HEK293 (cell line): ENCODE results near the gene AQP5.

Source experiments
- CTCF ChIA-PET: fragments of 350-600 bp; formaldehyde crosslinking; extraction: SDS; loops from one replicate; lab custom pipeline; 2021; ENCODE audit warnings: antibody characterized with exemption; lab: Yijun Ruan, JAX
- POLR2A ChIA-PET: fragments of 300-600 bp; formaldehyde crosslinking; extraction: SDS; loops from one replicate; lab custom pipeline; 2020; ENCODE audit warnings: antibody characterized with exemption, inconsistent platforms; lab: Yijun Ruan, JAX
- H3K27ac ChIP-seq: fragments of 200-500 bp; sonication (Bioruptor generic); 2 replicates; pipeline ENCODE4 v1.5.1; 2014; ENCODE audit warnings: low read depth, low read length, control low read depth, inconsistent platforms; ENCODE audit errors: extremely low read depth
- H3K36me3 ChIP-seq, 2 experiments: fragments of 200-500 bp in 1 of 2; sonication (Bioruptor generic) in 1 of 2; 1 replicate in 1 of 2; 2 replicates in 1 of 2; pipeline ENCODE4 v1.5.1; 2014 to 2017; ENCODE audit warnings: inconsistent platforms in 2 of 2, low read length in 2 of 2; ENCODE audit not compliant: control insufficient read depth in 2 of 2, insufficient read depth in 1 of 2
- H3K4me1 ChIP-seq: fragments of 200-500 bp; sonication (Bioruptor generic); 2 replicates; pipeline ENCODE4 v1.5.1; 2014; ENCODE audit warnings: mild to moderate bottlenecking, low read length, inconsistent platforms; ENCODE audit not compliant: control insufficient read depth, insufficient read depth
- H3K4me3 ChIP-seq: 2 replicates; pipeline ENCODE4 v1.5.1; 2011; ENCODE audit warnings: low read depth, mild to moderate bottlenecking, control low read depth, low read length, moderate library complexity
- H3K9me3 ChIP-seq: fragments of 200-500 bp; sonication (Bioruptor generic); 2 replicates; pipeline ENCODE4 v1.5.1; 2014; ENCODE audit warnings: low read depth, low read length, inconsistent platforms; ENCODE audit not compliant: control insufficient read depth, insufficient read depth
- FEZF1 ChIP-seq: fragments of 450-650 bp; formaldehyde crosslinking; IDR thresholded peaks from 2 replicates; pipeline ENCODE4 v1.5.1; 2016; ENCODE audit warnings: missing biosample characterization, missing genetic modification characterization
- HOXA7 ChIP-seq: sonication (generic); formaldehyde crosslinking; IDR thresholded peaks from 2 replicates; pipeline ENCODE4 v1.8.1; 2022; ENCODE audit warnings: missing genetic modification reagents, borderline replicate concordance
- HOXC10 ChIP-seq: sonication (generic); formaldehyde crosslinking; IDR thresholded peaks from 2 replicates; pipeline ENCODE4 v1.8.1; 2023; ENCODE audit warnings: mild to moderate bottlenecking, missing genetic modification reagents
- IKZF3 ChIP-seq: fragments of 450-650 bp; IDR thresholded peaks from 2 replicates; pipeline ENCODE4 v1.5.0; 2018; ENCODE audit warnings: missing biosample characterization, mild to moderate bottlenecking, missing genetic modification characterization, moderate library complexity
- KLF9 ChIP-seq: fragments of 450-650 bp; formaldehyde crosslinking; IDR thresholded peaks from 2 replicates; pipeline ENCODE4 v1.5.1; 2016; ENCODE audit warnings: missing biosample characterization, missing genetic modification characterization, low read depth
- MEIS1 ChIP-seq: sonication (generic); formaldehyde crosslinking; IDR thresholded peaks from 2 replicates; pipeline ENCODE4 v1.8.1; 2022; ENCODE audit warnings: missing genetic modification reagents, mild to moderate bottlenecking, borderline replicate concordance
- ZFHX2 ChIP-seq: fragments of 450-650 bp; formaldehyde crosslinking; conservative IDR thresholded peaks from 2 replicates; pipeline ENCODE4 v1.5.1; 2016; ENCODE audit warnings: missing biosample characterization, missing genetic modification characterization
- ZFP3 ChIP-seq: fragments of 450-650 bp; formaldehyde crosslinking; IDR thresholded peaks from 2 replicates; pipeline ENCODE4 v1.5.1; 2016; ENCODE audit warnings: low read depth, missing biosample characterization, missing genetic modification characterization
- ZIC2 ChIP-seq: fragments of 450-650 bp; formaldehyde crosslinking; IDR thresholded peaks from 2 replicates; pipeline ENCODE4 v1.5.1; 2016; ENCODE audit warnings: missing biosample characterization, missing genetic modification characterization
- ZNF146 ChIP-seq: fragments of 450-650 bp; formaldehyde crosslinking; IDR thresholded peaks from 2 replicates; pipeline ENCODE4 v1.5.1; 2016; ENCODE audit warnings: missing biosample characterization, missing genetic modification characterization
- ZNF16 ChIP-seq: fragments of 450-650 bp; formaldehyde crosslinking; IDR thresholded peaks from 2 replicates; pipeline ENCODE4 v1.5.1; 2016; ENCODE audit warnings: low read depth, missing biosample characterization, missing genetic modification characterization
- ZNF239 ChIP-seq: fragments of 450-650 bp; formaldehyde crosslinking; IDR thresholded peaks from 2 replicates; pipeline ENCODE4 v1.5.1; 2016; ENCODE audit warnings: missing biosample characterization, missing genetic modification characterization
- ZNF354C ChIP-seq: fragments of 450-650 bp; formaldehyde crosslinking; IDR thresholded peaks from 2 replicates; pipeline ENCODE4 v1.5.1; 2016; ENCODE audit warnings: missing biosample characterization, missing genetic modification characterization, low read depth, borderline replicate concordance
- ZNF48 ChIP-seq: fragments of 450-650 bp; formaldehyde crosslinking; IDR thresholded peaks from 2 replicates; pipeline ENCODE4 v1.5.1; 2016; ENCODE audit warnings: missing biosample characterization, missing genetic modification characterization
- ZNF701 ChIP-seq: fragments of 450-650 bp; formaldehyde crosslinking; IDR thresholded peaks from 2 replicates; pipeline ENCODE4 v1.5.1; 2016; ENCODE audit warnings: missing biosample characterization, missing genetic modification characterization
- ZSCAN23 ChIP-seq: fragments of 450-650 bp; formaldehyde crosslinking; IDR thresholded peaks from 2 replicates; pipeline ENCODE4 v1.5.1; 2016; ENCODE audit warnings: missing biosample characterization, missing genetic modification characterization
- TF ChIP-seq, protein P1 (sequence below): fragments of 450-650 bp; formaldehyde crosslinking; IDR thresholded peaks from 2 replicates; pipeline ENCODE4 v1.5.1; 2016; ENCODE audit warnings: missing biosample characterization, missing genetic modification characterization
- TF ChIP-seq, protein P2 (sequence below): fragments of 450-650 bp; formaldehyde crosslinking; IDR thresholded peaks from 2 replicates; pipeline ENCODE4 v1.5.1; 2016; ENCODE audit warnings: missing biosample characterization, missing genetic modification characterization
- TF ChIP-seq, protein P3 (sequence below): fragments of 450-650 bp; formaldehyde crosslinking; IDR thresholded peaks from 2 replicates; pipeline ENCODE4 v1.5.1; 2017; ENCODE audit warnings: missing biosample characterization, missing genetic modification characterization
- TF ChIP-seq, protein P4 (sequence below): fragments of 450-650 bp; formaldehyde crosslinking; IDR thresholded peaks from 2 replicates; pipeline ENCODE4 v1.5.1; 2016; ENCODE audit warnings: missing biosample characterization, missing genetic modification characterization
- TF ChIP-seq, protein P5 (sequence below): fragments of 450-650 bp; formaldehyde crosslinking; IDR thresholded peaks from 2 replicates; pipeline ENCODE4 v1.5.1; 2016; ENCODE audit warnings: missing biosample characterization, missing genetic modification characterization

Gene AQP5

DNA sequence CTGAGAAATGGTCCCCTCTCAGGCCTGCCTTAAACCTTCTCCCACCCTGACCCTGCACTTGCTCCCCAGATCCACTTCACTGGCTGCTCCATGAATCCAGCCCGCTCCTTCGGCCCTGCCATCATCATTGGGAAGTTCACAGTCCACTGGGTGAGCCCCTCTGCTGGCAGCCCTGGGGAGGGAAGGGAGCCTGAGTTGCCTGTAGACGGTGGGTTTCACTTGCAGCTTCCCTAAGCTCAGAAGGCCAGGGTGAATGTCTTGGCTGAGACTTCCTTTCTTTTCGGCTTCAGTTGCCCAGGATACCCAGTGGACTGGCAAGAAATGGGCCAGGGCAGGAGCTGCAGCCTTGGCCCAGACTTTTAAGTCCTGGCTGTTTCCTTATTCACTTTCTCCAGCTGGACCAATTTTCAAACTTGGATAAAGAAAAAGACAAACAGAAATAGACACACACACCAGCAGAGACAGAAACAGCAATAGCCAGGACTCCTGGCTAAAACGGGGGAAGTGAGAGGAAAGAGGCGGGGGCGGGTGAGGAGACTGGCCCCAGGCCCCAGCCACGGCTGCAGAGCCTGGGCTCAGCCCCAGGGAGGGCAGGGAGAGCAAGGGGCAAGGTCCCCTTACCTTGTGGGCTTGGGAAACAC lies 13.1 kb downstream of the AQP5 start:
- CTCF ChIA-PET = interaction anchor here (0.5 to 2.8 kb wide), 6 partner anchors 8 to 117 kb away, joined by 3 to 13 read pairs (median 4); no protein-coding TSS in a partner anchor
- H3K4me3 ChIP-seq = no peak overlapping the region
- TF ChIP-seq ZFHX2 (tag by site-specific recombination) (peak; percentile 22; the same call in 1 of the 2 replicates), ZNF16 (no peak)
- TF ChIP-seq, protein P1, sequence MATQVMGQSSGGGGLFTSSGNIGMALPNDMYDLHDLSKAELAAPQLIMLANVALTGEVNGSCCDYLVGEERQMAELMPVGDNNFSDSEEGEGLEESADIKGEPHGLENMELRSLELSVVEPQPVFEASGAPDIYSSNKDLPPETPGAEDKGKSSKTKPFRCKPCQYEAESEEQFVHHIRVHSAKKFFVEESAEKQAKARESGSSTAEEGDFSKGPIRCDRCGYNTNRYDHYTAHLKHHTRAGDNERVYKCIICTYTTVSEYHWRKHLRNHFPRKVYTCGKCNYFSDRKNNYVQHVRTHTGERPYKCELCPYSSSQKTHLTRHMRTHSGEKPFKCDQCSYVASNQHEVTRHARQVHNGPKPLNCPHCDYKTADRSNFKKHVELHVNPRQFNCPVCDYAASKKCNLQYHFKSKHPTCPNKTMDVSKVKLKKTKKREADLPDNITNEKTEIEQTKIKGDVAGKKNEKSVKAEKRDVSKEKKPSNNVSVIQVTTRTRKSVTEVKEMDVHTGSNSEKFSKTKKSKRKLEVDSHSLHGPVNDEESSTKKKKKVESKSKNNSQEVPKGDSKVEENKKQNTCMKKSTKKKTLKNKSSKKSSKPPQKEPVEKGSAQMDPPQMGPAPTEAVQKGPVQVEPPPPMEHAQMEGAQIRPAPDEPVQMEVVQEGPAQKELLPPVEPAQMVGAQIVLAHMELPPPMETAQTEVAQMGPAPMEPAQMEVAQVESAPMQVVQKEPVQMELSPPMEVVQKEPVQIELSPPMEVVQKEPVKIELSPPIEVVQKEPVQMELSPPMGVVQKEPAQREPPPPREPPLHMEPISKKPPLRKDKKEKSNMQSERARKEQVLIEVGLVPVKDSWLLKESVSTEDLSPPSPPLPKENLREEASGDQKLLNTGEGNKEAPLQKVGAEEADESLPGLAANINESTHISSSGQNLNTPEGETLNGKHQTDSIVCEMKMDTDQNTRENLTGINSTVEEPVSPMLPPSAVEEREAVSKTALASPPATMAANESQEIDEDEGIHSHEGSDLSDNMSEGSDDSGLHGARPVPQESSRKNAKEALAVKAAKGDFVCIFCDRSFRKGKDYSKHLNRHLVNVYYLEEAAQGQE (tag by site-specific recombination) = no peak
- peaks cover 0 to 3% of the 10 kb centered on the region in 2 experiments; a peak in 1 of 3 replicates for H3K36me3 ChIP-seq
- POLR2A ChIA-PET = no interaction called here
- H3K4me1 ChIP-seq = no peaks in the 10 kb centered on the region
- no peak overlapping the region for H3K27ac ChIP-seq
- H3K9me3 ChIP-seq = no peaks in the 10 kb centered on the region

DNA sequence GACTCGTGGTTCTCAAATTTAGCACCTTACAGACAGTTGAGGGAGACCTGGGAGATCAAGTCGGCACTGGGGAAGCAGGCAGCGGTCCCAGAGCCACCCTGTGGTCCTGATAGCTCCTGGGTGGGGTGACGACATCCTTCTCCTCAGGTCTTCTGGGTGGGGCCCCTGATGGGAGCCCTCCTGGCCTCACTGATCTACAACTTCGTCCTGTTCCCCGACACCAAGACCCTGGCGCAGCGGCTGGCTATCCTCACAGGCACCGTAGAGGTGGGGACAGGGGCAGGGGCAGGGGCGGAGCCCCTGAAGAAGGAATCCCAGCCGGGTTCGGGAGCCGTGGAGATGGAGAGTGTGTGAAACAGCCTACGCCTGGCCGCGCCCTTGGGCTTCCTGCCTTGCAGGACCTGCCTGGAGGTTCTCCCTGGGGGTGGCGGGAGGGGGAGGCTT lies 13.7 kb downstream of the AQP5 start:
- CTCF ChIA-PET = interaction anchor here (0.6 to 2.8 kb wide), 3 partner anchors 8 to 975 kb away, joined by 3 to 13 read pairs (median 4); no protein-coding TSS in a partner anchor
- POLR2A ChIA-PET = no interaction called here
- H3K27ac ChIP-seq = no peak overlapping the region
- TF ChIP-seq ZNF701 (tag by site-specific recombination) (no peak), HOXA7 (CRISPR knock-in tag) (no peak), HOXC10 (CRISPR knock-in tag) (no peak), ZFP3 (tag by site-specific recombination) (no peak), KLF9 (tag by site-specific recombination) (no peak), ZNF146 (no peak), IKZF3 (tag by site-specific recombination) (no peak), MEIS1 (no peak), FEZF1 (tag by site-specific recombination) (no peak), ZNF354C (no peak), ZSCAN23 (tag by site-specific recombination) (no peak), ZIC2 (tag by site-specific recombination) (no peak), ZNF48 (tag by site-specific recombination) (no peak), ZNF239 (no peak)
- TF ChIP-seq, protein P2, sequence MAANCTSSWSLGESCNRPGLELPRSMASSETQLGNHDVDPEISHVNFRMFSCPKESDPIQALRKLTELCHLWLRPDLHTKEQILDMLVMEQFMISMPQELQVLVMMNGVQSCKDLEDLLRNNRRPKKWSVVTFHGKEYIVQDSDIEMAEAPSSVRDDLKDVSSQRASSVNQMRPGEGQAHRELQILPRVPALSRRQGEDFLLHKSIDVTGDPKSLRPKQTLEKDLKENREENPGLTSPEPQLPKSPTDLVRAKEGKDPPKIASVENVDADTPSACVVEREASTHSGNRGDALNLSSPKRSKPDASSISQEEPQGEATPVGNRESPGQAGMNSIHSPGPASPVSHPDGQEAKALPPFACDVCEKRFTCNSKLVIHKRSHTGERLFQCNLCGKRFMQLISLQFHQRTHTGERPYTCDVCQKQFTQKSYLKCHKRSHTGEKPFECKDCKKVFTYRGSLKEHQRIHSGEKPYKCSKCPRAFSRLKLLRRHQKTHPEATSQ (tag by site-specific recombination) = no peak
- TF ChIP-seq, protein P3, sequence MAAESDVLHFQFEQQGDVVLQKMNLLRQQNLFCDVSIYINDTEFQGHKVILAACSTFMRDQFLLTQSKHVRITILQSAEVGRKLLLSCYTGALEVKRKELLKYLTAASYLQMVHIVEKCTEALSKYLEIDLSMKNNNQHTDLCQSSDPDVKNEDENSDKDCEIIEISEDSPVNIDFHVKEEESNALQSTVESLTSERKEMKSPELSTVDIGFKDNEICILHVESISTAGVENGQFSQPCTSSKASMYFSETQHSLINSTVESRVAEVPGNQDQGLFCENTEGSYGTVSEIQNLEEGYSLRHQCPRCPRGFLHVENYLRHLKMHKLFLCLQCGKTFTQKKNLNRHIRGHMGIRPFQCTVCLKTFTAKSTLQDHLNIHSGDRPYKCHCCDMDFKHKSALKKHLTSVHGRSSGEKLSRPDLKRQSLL = no peak
- TF ChIP-seq, protein P4, sequence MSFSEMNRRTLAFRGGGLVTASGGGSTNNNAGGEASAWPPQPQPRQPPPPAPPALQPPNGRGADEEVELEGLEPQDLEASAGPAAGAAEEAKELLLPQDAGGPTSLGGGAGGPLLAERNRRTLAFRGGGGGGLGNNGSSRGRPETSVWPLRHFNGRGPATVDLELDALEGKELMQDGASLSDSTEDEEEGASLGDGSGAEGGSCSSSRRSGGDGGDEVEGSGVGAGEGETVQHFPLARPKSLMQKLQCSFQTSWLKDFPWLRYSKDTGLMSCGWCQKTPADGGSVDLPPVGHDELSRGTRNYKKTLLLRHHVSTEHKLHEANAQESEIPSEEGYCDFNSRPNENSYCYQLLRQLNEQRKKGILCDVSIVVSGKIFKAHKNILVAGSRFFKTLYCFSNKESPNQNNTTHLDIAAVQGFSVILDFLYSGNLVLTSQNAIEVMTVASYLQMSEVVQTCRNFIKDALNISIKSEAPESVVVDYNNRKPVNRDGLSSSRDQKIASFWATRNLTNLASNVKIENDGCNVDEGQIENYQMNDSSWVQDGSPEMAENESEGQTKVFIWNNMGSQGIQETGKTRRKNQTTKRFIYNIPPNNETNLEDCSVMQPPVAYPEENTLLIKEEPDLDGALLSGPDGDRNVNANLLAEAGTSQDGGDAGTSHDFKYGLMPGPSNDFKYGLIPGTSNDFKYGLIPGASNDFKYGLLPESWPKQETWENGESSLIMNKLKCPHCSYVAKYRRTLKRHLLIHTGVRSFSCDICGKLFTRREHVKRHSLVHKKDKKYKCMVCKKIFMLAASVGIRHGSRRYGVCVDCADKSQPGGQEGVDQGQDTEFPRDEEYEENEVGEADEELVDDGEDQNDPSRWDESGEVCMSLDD (tag by site-specific recombination) = no peak
- TF ChIP-seq, protein P5, sequence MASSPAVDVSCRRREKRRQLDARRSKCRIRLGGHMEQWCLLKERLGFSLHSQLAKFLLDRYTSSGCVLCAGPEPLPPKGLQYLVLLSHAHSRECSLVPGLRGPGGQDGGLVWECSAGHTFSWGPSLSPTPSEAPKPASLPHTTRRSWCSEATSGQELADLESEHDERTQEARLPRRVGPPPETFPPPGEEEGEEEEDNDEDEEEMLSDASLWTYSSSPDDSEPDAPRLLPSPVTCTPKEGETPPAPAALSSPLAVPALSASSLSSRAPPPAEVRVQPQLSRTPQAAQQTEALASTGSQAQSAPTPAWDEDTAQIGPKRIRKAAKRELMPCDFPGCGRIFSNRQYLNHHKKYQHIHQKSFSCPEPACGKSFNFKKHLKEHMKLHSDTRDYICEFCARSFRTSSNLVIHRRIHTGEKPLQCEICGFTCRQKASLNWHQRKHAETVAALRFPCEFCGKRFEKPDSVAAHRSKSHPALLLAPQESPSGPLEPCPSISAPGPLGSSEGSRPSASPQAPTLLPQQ (tag by site-specific recombination) = no peak
- TF ChIP-seq, all 188 proteins: peak for 0
- H3K9me3 ChIP-seq = no peaks in the 10 kb centered on the region
- H3K36me3 ChIP-seq = peaks cover 0 to 3% of the 10 kb centered on the region in 2 experiments; a peak in 1 of 3 replicates
- no peaks in the 10 kb centered on the region for H3K4me1 ChIP-seq
- no peak overlapping the region for H3K4me3 ChIP-seq
